ENCODE measurements around the gene CSRP3.

The CSRP3 gene

DNA sequence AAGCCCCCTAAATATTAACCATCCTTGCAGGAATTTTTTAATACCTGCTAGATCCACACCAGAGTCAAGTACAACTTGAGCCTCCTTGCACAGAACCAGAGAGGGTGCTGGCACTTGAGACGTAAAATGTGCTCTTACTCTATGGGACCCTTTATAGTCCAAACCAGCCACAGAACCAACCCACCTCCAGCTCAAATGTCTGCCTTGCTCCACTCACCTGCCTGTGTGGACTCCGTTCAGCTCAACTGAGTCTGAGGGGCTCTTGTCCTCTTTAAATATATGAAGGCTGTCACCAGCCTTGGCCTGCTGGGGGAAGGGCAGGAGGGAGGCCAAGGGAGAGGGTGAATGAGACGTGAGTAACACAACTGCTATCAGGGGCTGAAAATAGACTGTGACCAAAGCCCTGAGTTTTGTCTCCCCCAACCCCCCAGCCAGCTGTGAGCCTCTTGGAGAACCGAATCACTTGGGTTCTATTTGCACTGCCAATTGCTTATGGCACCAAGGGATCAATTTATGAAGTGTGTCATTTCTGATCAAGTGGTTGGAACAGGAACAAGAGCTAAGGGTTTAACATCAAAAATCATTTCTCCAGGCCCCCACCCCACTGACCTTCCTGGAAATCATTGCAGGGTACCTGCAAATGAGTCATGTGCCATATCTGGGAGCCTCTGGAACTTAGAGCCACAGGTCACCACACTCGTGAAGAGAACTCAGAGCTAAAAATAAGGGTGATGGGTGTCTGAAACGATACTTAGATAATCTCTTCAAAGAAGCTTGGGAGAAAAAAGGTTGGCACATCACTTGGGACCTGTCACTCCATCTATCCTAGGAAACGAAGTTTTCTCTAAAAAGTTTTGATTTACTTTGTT lies at the start of gene CSRP3:
CSRP3 (minus strand) TSS at position 247 of the 869 bp plus-strand sequence. CDS start 9,535 bp downstream, outside the sequence.
- DNase-seq, result no peak

DNA sequence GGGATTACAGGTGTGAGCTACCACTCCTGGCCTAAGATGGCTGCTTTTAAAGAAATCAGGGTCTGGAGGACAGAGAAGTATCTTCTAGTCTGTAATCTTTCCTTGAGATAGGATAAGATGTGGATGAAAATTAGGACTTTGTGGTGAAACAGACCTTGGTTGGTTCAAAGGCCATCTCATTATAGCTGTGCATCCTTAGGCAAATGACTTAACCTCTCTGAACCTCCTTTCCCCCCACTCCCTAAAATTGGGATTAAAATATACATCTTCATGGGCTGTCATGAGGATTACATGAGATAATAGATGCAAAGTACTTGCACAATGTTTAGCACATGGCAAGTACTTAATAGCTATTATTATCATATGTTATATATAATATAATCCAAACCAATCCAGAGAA lies 49.8 kb upstream of the CSRP3 start:
- no peak for DNase-seq

DNA sequence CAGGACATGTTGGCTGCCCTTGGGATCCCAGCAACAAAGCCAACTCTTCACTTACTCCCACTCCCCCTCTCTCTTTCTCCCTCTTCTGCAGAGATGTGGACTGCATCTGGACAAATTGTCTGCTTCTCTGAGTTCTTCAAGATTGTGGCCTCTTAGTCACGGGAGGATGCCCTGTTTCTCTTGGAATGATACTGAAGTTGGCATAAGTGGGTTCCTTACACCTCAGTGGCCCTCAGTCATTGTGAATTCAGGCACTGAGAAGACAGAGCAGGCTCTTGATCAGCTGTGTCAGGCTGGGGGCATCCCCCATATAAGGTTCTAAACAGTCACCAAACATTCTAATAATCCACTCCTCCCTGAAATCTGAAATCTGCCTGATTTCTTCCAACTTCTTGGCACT lies 45.0 kb upstream of the CSRP3 start:
- no peak for DNase-seq

DNA sequence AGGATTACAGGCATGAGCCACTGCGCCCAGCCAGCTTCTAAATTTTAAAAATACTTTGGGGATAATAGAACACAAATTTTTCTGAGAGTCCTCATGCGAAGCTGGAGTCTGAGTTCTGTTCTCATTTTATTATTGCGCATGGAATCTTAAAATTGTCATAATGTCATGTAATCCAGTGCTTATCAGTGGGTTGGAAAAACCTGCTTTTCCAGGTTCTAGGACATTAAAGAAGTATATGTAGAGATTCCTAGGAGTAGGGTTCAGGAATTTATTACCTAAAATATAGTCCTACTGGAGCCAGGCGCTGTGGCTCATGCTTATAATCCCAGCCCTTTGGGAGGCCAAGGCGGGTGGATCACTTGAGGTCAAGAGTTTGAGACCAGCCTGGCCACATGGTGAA lies 43.6 kb upstream of the CSRP3 start:
- DNase-seq, result no peak

DNA sequence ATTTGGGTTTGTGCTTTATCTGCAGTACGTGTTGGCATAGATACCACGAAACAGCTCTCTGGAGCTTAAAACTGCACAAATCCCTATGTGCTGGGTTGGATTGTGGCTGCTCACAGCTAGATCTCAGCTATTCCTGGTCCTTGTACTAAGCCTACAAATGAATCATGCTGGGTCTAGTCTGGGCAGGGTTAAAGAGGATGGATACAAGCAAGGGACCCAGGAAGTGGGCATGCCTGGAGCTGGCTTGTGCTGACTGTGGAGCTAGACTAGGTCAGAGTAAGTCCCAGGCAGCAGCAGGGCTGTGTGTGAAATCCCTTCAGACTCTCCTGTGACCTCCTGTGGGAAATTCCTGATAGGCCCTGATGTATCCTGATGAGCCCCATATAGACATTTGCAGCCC lies 42.8 kb upstream of the CSRP3 start:
- no peak for DNase-seq

DNA sequence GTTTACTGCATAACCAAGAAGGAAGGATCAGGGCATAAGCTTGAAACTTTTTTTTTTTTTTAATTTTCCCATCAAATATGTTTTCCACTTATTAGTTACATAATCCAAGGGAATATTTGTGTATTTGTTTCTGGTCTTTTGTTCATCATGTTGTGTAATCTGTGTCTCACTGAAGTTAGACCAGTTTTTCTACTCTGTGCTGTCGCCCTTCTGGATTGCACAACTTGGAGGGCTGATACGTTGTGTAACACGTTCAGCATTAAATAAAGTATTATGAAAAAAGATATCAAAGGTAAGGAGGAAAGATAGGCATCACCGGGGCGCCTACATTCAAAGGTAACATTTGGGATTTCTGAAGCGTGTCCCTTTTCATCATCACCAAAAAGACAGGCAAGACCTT lies 42.3 kb upstream of the CSRP3 start:
- no peak for DNase-seq

DNA sequence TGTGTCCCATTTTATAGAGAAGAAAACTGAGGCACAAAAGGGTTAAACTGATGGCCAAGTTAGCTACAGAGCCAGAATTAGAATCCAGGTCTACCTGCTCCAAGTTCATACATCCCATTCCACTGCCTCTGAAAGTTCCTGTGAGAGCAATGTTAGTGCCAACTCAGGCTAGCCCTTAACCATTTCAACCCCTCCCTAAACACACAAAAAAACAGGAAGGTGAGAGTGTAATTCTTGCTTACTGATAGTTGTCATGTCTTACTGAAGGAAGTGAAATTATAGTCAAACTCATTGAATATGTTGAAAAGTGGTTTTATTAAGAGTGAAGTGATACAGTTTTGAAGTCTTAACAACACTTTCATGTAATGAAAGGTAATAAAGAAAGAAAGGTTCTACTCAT lies 41.8 kb upstream of the CSRP3 start:
- DNase-seq, result no peak

DNA sequence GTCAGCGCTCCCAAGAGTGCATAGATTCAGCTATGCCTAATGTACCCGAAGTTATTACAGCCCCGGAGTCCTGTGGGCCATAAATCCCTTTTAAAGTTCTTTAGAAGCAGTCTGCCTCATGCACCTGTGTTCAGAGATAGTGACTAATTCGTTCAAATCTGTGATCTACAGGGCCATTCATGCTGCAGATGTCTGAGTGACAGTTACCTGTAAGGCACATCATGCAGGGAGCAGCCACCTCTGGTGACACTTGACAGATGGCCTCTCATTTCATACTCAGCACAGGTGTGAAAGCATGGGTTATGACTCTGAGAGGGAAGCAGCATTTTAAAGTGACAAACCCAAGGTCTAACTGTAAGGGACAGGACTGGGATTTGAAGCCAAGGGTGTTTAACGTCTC lies 41.4 kb upstream of the CSRP3 start:
- no peak for DNase-seq

DNA sequence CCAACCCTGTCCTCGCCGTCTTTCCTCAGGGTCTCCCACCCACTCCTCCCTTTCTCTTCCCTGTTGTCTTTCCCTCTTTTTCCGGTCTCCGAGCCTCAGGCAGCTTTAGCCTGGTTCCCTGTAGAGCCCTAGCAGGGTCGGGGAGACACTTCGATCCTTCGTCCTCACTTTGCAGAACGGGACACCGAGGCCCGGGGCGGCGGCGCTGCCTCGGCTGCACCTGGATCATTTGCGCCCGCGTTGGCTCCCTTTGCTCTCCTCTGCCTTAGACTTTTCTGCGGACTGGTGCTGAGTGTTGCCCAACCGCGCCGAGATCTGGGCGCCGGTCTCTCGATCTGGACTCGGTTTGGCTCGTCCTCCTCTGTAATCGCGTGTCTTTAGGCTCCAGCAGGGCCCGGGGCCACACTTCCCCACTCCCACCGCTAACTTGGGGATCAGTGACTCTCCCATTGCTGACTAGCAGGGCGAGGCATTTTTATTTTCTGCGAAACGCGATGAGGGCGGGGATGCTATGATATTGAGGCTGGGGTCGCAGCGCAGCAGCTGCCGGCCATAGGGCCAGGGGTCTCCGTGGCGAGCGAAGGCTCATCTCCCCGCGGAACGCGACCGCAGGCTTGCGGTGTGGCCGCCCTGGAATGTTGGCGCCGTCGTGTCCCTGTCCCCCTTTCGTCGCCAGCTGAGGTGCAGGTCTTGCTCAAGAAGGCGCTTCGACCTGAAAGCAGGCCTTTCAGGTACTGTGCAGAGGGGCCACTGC lies 40.6 kb upstream of the CSRP3 start:
- DNase-seq, result no peak

DNA sequence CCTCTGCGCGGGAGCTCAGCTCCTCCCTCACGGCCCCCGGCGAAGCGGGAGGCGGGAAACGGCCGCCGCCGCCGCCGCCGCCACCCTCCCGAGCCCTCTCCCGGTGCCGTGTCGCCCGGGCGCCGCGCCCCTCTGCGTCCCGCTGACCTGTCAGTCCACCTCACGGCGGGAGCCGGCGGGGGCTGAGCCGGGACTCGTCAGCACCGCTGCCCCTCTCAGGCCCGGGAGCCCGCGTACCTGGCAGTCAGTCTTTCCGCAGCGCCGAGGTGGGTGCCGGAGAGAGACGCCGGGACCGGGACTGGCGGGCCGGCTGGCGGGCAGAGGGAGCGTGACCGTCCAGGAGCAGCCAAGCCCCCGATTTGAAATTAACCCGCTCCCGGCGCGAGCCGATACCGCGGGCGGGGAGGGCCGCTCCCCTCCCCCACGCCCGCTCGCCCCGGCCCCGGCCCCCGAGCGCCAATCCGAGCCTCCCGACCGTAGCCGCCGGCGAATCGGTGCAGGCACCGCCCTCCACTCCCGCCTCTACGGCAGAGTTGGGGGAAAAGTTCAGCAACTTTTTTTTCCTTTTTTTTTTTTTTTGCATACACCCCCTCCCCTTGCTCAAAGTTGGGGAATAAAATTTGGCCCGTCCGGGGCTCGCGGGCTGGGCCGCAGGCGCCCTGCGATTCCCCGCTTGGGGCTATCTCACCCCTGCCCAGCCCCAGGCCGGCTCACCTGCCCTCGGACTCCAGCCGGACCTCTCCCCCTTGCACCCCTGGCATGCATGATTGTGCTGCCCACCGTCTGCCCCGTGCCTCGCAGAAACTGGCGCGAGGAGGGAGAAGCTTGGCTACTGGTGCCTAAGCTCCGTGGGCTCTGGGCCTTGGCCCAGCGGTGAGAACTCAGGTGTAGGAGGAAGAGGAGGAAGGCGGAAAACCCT lies 39.7 kb upstream of the CSRP3 start:
- no peak for DNase-seq

DNA sequence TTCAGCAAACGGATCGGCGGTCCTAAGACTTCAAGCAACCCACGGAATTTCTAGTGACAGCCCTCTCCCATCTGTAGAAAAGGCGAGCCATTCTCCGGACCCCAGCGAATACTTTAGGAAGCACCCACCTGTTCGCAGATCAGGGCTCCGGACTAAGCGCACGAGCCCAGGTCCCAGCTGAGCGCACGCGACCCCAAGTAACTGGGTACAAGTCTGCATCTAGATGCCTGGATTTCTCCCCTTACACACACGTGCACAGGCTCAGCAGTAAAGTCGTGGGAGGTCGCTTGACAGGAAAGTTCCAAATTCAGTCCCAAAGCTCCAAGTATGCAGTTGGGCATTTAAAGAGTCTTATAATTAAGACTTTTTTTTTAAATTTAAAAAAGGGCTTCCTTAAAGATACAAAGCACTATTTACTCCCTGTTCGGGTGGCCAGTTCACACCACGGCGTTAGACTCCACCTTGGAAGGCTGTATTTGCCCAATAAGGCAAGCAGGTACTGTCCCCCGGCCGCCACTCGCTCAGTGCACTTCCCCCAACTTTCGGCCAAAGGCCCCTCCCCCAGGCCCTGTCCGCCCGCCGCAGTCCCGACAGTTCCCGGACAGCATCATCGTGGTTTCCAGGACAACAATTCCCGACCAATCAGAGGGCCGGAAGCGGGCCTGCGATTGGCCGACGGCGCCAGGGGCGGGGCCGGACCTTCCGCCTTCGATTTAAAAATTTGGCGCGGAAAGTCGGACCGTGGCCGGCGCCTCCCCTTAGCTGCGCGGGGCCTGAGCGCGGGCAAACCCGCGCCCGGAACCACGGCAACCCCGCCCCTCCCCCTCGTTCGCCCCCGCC lies 38.9 kb upstream of the CSRP3 start, which contains the start of gene E2F8:
E2F8 (minus strand) TSS at position 526 of the 840 bp plus-strand sequence. CDS start 824 bp downstream, outside the sequence.
- DNase-seq, result peak; percentile 86 to 88

DNA sequence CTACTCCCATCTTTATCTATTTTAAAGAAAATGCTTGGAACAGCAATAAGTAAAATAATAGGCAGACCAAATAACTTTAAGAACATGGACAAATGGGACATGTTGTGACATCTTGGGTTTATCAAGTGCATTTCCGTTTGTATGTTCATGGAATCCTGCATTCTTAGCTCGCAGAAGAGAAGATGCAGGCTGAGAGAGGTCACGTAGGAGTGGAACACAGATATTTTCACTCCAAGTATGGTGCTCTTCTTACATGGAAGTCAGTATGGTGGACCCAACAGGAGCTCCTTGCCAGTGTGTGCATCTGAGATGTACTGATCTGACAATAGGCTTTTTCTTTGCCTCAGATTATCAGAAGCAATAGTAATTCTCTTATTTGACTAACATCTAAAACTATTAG lies 37.3 kb upstream of the CSRP3 start:
- no peak for DNase-seq

DNA sequence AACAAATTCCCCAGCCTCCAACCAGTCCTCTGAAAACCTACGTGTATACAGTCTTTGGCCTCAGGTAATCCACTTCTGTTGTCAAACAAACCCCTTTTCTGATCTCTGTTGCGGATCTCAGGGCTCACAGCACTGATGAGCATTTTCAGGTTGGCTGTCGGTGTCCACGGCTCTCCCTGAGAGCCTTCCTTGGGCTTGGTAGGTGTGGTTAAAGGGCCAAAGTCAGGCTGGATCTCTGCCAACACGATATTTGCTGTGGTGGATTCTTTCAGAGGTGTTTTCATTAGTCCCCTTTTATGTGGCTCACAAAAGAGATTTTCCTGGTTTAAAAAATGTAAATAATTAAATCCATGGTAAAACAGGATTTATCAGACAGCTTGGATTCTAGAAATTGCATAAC lies 36.0 kb upstream of the CSRP3 start:
- DNase-seq, result no peak

DNA sequence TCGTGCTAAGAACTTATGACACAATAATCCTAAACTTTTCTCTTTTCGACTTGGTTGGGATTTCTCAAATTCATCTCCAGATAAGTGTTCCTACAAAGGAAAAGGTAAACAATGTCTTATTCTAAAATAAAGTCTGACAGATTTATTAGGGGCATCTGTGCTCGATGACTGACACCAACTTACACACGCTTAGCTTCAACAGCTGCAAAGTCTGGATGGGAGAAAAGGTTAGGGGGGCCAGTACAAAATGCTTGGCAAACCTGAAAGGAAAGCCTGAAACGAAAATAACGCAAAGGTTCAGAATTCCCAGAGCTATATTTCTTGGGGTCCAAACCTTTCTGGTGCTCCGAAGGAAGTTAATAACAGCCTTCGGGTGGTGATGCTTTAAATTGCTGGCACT lies 35.6 kb upstream of the CSRP3 start:
- DNase-seq, result no peak

DNA sequence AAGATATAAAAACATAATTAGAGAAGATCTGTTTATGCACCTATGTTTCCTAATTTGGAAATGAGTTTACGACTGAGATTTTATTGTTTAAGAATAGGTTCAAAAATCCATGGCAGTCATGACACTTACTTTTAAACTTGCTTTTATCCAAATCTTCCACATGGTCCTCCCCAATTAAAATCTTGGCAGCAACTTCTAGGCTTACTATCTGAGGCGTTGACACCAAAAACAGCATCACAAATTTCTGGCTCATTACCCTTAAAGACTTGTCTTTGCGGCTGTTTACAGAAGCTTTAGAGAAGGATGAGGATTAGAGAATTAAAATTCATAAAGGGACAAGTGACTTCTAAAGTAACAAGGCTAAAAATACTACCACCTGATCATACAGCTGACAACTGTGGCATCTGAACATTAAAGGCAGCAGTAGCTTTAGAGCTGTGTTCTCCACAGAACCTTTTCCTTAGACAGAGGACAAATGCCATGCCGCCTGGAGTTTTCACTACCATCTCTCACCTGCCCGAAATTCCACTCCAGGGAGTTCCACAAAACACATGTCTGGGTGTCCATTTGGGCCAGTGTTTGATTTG lies 32.5 kb upstream of the CSRP3 start:
- DNase-seq, result no peak

DNA sequence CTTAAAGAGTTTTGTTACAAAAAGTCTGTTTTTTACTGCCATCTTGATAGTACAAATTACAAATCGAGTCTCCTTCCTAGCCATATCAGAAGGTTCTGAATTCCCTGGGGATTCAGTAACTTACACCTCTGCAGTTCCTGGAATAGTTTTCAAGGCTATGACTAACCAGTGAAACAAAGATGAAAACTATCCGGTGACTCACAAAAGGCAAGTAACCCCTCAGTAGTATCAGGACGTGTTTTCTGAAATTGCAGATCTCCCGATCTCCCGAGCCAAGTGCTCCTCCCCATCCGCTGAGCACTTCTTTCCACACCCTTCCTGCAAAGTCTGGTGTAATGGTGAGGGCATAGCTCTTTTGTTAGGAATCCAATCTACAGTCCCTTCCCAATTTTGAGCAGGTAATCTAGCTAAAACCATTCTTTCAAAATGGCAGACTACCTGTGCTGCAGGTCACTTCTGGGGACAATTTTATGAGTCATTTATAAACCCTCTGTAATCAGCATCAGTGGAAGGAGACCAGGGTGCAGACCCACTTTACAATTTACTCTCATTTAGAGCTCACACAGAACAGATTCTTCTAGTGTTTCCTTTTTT lies 31.2 kb upstream of the CSRP3 start:
- DNase-seq, result no peak

DNA sequence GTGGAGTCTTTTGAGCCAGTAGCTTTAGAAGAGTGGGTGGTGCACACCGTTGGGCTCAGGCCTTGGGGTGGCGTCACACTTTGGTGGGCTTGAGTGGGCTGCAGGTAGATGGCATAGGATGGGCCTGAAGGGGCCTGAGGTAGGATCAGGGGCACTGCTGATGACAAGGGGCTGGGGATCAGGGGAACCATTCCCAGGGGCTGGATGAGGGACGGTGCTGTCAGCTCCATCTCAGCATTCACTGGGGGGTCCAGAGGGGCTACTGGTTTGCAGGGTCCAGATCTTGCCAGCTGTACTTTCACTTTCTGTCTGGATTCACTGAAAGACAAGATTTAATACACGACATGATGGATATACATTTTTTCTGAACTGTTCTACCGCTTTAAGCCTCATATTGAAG lies 27.9 kb upstream of the CSRP3 start:
- DNase-seq, result no peak

DNA sequence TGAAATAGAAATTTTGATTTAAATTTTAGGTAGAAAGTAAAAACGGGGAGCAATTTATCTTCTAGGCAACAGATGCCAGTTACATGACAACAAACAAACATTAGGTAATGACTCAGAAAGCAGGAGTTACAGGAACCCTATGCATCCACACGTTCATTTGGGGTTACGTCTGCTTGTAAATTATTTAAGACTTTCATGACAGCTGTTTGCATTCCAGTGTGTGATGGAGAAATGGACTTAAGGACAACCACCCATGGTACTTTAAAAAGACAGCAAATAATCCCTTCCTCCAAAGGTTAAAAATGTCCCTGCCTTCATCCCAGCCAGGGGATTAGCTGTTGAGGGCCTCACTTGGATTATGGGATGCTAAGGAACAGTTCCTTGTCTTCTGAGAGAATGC lies 27.2 kb upstream of the CSRP3 start:
- no peak for DNase-seq

DNA sequence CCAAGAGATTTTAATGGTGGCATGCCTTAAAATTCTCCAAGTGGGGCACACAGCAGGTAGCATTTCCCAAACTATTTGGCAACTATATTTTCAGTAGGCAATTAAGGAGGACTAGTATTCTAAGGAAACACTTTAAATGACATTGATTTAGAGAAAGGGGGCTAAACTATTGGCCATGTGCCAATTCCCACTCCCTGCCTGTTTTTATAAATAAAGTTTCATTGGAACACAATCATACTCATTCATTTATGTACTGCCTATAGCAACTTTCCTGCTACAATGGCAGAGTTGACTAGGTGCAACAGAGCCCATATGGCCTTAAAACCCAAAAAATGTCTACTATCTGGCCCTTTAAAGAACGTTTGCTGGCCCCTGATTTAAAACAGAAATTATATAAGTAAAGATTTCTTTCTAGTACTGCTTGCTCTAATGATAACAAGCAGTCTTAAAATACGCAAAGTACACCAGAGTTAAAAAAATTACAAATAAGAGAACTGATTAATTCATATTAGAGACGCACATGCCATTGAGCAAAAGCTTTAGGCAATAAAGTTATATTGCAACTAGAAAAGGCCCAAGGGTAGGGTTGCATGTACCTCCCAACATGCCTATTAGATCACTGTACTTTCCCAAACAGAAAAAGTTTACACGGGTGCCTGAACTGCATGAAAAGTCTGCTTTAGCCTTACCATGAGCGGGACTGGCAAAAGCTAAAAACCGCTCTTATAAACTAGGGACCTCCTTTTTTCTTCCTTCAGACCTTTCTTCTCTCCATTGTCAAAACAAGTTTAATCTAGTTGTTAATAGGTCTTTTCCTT lies 24.8 kb upstream of the CSRP3 start:
- no peak for DNase-seq

DNA sequence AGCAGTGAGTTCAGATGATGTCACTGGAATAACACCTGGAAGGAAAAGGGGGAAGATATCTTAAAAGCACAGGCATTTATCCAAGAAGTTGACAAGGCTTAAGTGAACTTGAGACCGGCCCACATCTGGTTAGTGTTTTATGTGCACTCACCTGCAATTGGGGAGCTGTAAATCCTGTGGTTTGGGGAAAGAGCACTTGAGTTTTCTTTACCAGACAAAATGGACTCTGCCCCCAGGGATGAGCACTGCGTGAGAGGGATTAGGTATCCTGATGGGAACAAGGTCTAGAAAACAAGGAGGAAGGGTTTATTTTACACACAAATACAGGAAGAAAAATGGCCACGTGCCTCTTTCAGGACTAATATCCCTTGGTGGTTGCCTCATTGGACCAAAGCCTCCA lies 23.8 kb upstream of the CSRP3 start:
- no peak for DNase-seq
